NB4 (cell line): ENCODE measurements around the gene PTPN4.

Experiments used
- DNase-seq: peaks from one replicate; pipeline ENCODE4 v3.0.0; 2010; ENCODE audit warnings: low read depth
- H3K4me3 ChIP-seq: one replicate; pipeline ENCODE4 v1.5.1; 2011; ENCODE audit warnings: mild to moderate bottlenecking, low read depth, low read length, moderate library complexity
- CTCF ChIP-seq: IDR thresholded peaks from one replicate; pipeline ENCODE4 v1.5.1; 2012; ENCODE audit warnings: low read depth, low read length
- MAX ChIP-seq: IDR thresholded peaks from 2 replicates; pipeline ENCODE4 v1.6.1; 2011; ENCODE audit warnings: low read depth, low read length
- MYC ChIP-seq: IDR thresholded peaks from 2 replicates; pipeline ENCODE4 v1.6.1; 2011; ENCODE audit warnings: low read depth, low read length
- POLR2A ChIP-seq: IDR thresholded peaks from 2 replicates; pipeline ENCODE4 v1.6.1; 2011; ENCODE audit warnings: mild to moderate bottlenecking; ENCODE audit not compliant: insufficient read length; ENCODE audit errors: extremely low read depth

The PTPN4 gene

GRCh38 chr2:119871725-119872124 is 112.0 kb downstream of the PTPN4 start:
- no peak for DNase-seq
- H3K4me3 ChIP-seq: no peak overlapping the region
- TF ChIP-seq CTCF (no peak), POLR2A (no peak), MYC (no peak), MAX (no peak)

GRCh38 chr2:119873350-119874315 is 113.9 kb downstream of the PTPN4 start:
- no peak for DNase-seq
- TF ChIP-seq POLR2A (no peak), MAX (no peak), MYC (no peak), CTCF (no peak)
- no peak overlapping the region for H3K4me3 ChIP-seq

- TF ChIP-seq MYC (no peak), POLR2A (no peak), CTCF (no peak), MAX (no peak)
- no peak overlapping the region for H3K4me3 ChIP-seq
- DNase-seq: no peak
Measured at GRCh38 chr2:119879502-119879901, 119.8 kb downstream of the PTPN4 start.

- TF ChIP-seq POLR2A (no peak), MAX (no peak), CTCF (no peak), MYC (no peak)
- no peak for DNase-seq
- H3K4me3 ChIP-seq: no peak overlapping the region
Measured at GRCh38 chr2:119888680-119889079, 129.0 kb downstream of the PTPN4 start.

GRCh38 chr2:119897736-119898395 is 138.1 kb downstream of the PTPN4 start:
- no peak for TF ChIP-seq MYC
- no peak for TF ChIP-seq POLR2A
- no peak for TF ChIP-seq CTCF
- no peak for TF ChIP-seq MAX
- H3K4me3 ChIP-seq: no peak overlapping the region
- DNase-seq: no peak
